ENCODE results near the gene VPS8.

- TF ChIP-seq EZH2 (IDR thresholded peaks at IDR 0.05; ENCODE audit: low read length, missing control alignments), result no peak
- TF ChIP-seq CTCF (conservative IDR thresholded peaks at IDR 0.05 in 1 of 2, IDR thresholded peaks at IDR 0.05 in 1 of 2; ENCODE audit: low read depth in 1 of 2, low read length in 2 of 2), result no peak
These were observed 251.5 kb downstream of the VPS8 start for GRCh38 chr3:185063431-185063830.
